B cell (primary cell): ENCODE measurements around the gene TTC21A. TPM values are rescaled to one million over a fixed set of nuclear protein-coding genes. Genes with fewer than 3 reads are reported as not detected.

Source experiments
- ATAC-seq: fragments of 200-7000 bp; cut with Tn5 transposase; one replicate; pipeline ENCODE4 v1.10.0; 2021; ENCODE audit warnings: low read depth, mild to moderate bottlenecking, moderate number of reproducible peaks, moderate library complexity
- CTCF ChIA-PET: fragments of 350-600 bp; sonication (Branson Sonifier 250); formaldehyde crosslinking; loops from one replicate; lab custom pipeline; 2021; ENCODE audit warnings: antibody characterized with exemption, inconsistent platforms; lab: Charles Lee
- POLR2A ChIA-PET: fragments of 350-600 bp; sonication (Branson Sonifier 250); formaldehyde crosslinking; loops from one replicate; lab custom pipeline; 2021; ENCODE audit warnings: antibody characterized with exemption; lab: Charles Lee
- DNase-seq: peaks from one replicate; pipeline ENCODE4 v3.0.0; 2013
- H2AFZ ChIP-seq: 2 replicates; pipeline ENCODE4 v1.6.1; 2012; ENCODE audit warnings: mild to moderate bottlenecking, low read depth, low read length; ENCODE audit not compliant: insufficient read depth, poor library complexity, severe bottlenecking
- H3K27ac ChIP-seq, 2 donors: 1 replicate in 1 of 2; 2 replicates in 1 of 2; pipeline ENCODE4 v1.5.1; 2012 to 2013; ENCODE audit warnings: low read length in 2 of 2, mild to moderate bottlenecking in 2 of 2, moderate library complexity in 1 of 2
- H3K27me3 ChIP-seq, 4 experiments: fragments of 200-600 bp in 1 of 4; sonication (generic) in 1 of 4; replicated peaks in 1 of 4; 1 replicate in 2 of 4; 2 replicates in 2 of 4; pipeline versions ENCODE4 v1.6.1 to v1.7.0; 2013 to 2016; ENCODE audit warnings: low read length in 3 of 4, mild to moderate bottlenecking in 2 of 4, mixed read lengths in 1 of 4, moderate library complexity in 1 of 4; ENCODE audit not compliant: insufficient read depth in 4 of 4, control insufficient read depth in 3 of 4; ENCODE audit errors: control extremely low read depth in 1 of 4
- H3K36me3 ChIP-seq, 2 experiments: replicated peaks in 1 of 2; 1 replicate in 1 of 2; 2 replicates in 1 of 2; pipeline versions ENCODE4 v1.6.1 to v1.7.1; 2013; ENCODE audit warnings: low read length in 1 of 2; ENCODE audit not compliant: insufficient read depth in 2 of 2, control insufficient read depth in 1 of 2; ENCODE audit errors: control extremely low read depth in 1 of 2, extremely low read depth in 1 of 2
- H3K4me1 ChIP-seq, 2 donors: fragments of 200-600 bp in 1 of 2; sonication (generic) in 1 of 2; 1 replicate in 1 of 2; 2 replicates in 1 of 2; pipeline versions ENCODE4 v1.5.1 to v1.6.1; 2013 to 2017; ENCODE audit warnings: low read length in 2 of 2; ENCODE audit not compliant: control insufficient read depth in 2 of 2, insufficient read depth in 2 of 2
- H3K4me2 ChIP-seq: replicated peaks from 2 replicates; pipeline ENCODE3; 2012; ENCODE audit warnings: mild to moderate bottlenecking, low read depth, low read length; ENCODE audit not compliant: poor library complexity, severe bottlenecking
- H3K4me3 ChIP-seq, 5 experiments: fragments of 200-600 bp in 1 of 5; sonication (generic) in 1 of 5; 1 replicate in 3 of 5; 2 replicates in 2 of 5; pipeline versions ENCODE4 v1.5.1 to v1.7.0; 2011 to 2016; ENCODE audit warnings: low read length in 4 of 5, mild to moderate bottlenecking in 4 of 5, low read depth in 2 of 5, control low read depth in 1 of 5, moderate library complexity in 1 of 5; ENCODE audit not compliant: insufficient read depth in 1 of 5; ENCODE audit errors: control extremely low read depth in 1 of 5, extremely low read depth in 1 of 5
- H3K79me2 ChIP-seq: fragments of 200-600 bp; sonication (generic); one replicate; pipeline ENCODE4 v1.6.0; 2016; ENCODE audit warnings: low read length; ENCODE audit not compliant: control insufficient read depth, insufficient read depth
- H3K9ac ChIP-seq: fragments of 200-600 bp; sonication (generic); 2 replicates; pipeline ENCODE4 v1.6.1; 2017; ENCODE audit warnings: mild to moderate bottlenecking, low read length, moderate library complexity
- H3K9me3 ChIP-seq, 3 donors: one replicate each; pipeline versions ENCODE4 v1.6.1 to v1.7.1; 2013; ENCODE audit warnings: low read length in 2 of 3; ENCODE audit not compliant: control insufficient read depth in 2 of 3, insufficient read depth in 1 of 3; ENCODE audit errors: control extremely low read depth in 1 of 3
- H4K20me1 ChIP-seq: 2 replicates; pipeline ENCODE4 v1.6.0; 2012; ENCODE audit warnings: mild to moderate bottlenecking, low read length; ENCODE audit not compliant: insufficient read depth, control insufficient read depth, poor library complexity, severe bottlenecking
- H3K27ac Mint-ChIP-seq: one replicate; pipeline ENCODE4 v1.8.0; 2021; ENCODE audit warnings: mixed read lengths
- H3K27me3 Mint-ChIP-seq: one replicate; pipeline ENCODE4 v1.8.0; 2021; ENCODE audit warnings: mixed read lengths
- H3K4me1 Mint-ChIP-seq: one replicate; pipeline ENCODE4 v1.8.0; 2021; ENCODE audit warnings: mixed read lengths
- H3K4me3 Mint-ChIP-seq: one replicate; pipeline ENCODE4 v1.8.0; 2021; ENCODE audit warnings: mixed read lengths
- H3K9me3 Mint-ChIP-seq: one replicate; pipeline ENCODE4 v1.8.0; 2022; ENCODE audit warnings: mixed read lengths; ENCODE audit not compliant: insufficient read depth
- EZH2 ChIP-seq: IDR thresholded peaks from 2 replicates; pipeline ENCODE4 v1.6.1; 2012; ENCODE audit warnings: borderline replicate concordance, low read depth, mild to moderate bottlenecking, moderate library complexity, low read length; ENCODE audit not compliant: insufficient read depth, poor library complexity, severe bottlenecking
- WGBS: methylation state at CpG from one replicate; pipeline ENCODE4 v1.1.5; 2013; ENCODE audit warnings: missing lambda C conversion rate; ENCODE audit not compliant: insufficient coverage; 5-methylcytosine and 5-hydroxymethylcytosine counted together
- intact Hi-C: fragments of 100-400 bp; cut with micrococcal nuclease; formaldehyde crosslinking; loops from one replicate; pipeline ENCODE4 v1.10.0; 2022
- polyA plus RNA-seq: library from polyadenylated mRNA; depleted of rRNA; stranded (reverse); fragments of >200 nt; gene quantifications from 2 replicates; pipeline ENCODE4 v1.2.3, GENCODE V29; 2012
- total RNA-seq, 2 donors: library from RNA; stranded (reverse); fragments of 120-200 nt in 1 of 2; gene quantifications; 1 replicate in 1 of 2; 2 replicates in 1 of 2; pipeline versions ENCODE4 v1.2.3 to v1.2.4, GENCODE V29; 2013 to 2022
- TF ChIP-seq, protein P1 (sequence below): fragments of 200-600 bp; IDR thresholded peaks from one replicate; pipeline ENCODE4 v1.8.0; 2022; ENCODE audit warnings: antibody characterized with exemption, mild to moderate bottlenecking

TTC21A gene
- total and polyA plus RNA-seq, 2 donors (not counting 1 experiment from before 2014, with no cell fraction given): 49.2 to 106 TPM

- H3K27me3 ChIP-seq: peaks cover 0 to 6% (median 0%) of the 10 kb centered on the region in 4 experiments
- POLR2A ChIA-PET: interaction anchor here (2.6 kb wide), 1 partner anchor 103 kb away, joined by 8 read pairs; no protein-coding TSS in a partner anchor
These were observed 78.0 kb downstream of the TTC21A start for GRCh38 chr3:39185326-39185958.

More at GRCh38 chr3:39185326-39185958, 78.0 kb downstream of the TTC21A start:
- H3K79me2 ChIP-seq: no peaks in the 10 kb centered on the region
- WGBS: 89% methylated on average over 9 of the region's 9 CpGs
- H3K4me3 Mint-ChIP-seq: no peak overlapping the region
- H3K27ac Mint-ChIP-seq: no peak overlapping the region
- H3K9me3 ChIP-seq: no peaks in the 10 kb centered on the region
- no peak overlapping the region for H3K9ac ChIP-seq
- no peaks in the 10 kb centered on the region for H3K36me3 ChIP-seq
- intact Hi-C loops: no loop called here
- TF ChIP-seq, protein P1, sequence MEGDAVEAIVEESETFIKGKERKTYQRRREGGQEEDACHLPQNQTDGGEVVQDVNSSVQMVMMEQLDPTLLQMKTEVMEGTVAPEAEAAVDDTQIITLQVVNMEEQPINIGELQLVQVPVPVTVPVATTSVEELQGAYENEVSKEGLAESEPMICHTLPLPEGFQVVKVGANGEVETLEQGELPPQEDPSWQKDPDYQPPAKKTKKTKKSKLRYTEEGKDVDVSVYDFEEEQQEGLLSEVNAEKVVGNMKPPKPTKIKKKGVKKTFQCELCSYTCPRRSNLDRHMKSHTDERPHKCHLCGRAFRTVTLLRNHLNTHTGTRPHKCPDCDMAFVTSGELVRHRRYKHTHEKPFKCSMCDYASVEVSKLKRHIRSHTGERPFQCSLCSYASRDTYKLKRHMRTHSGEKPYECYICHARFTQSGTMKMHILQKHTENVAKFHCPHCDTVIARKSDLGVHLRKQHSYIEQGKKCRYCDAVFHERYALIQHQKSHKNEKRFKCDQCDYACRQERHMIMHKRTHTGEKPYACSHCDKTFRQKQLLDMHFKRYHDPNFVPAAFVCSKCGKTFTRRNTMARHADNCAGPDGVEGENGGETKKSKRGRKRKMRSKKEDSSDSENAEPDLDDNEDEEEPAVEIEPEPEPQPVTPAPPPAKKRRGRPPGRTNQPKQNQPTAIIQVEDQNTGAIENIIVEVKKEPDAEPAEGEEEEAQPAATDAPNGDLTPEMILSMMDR: no peak
- TF ChIP-seq EZH2: no peak
- H2AFZ ChIP-seq: no peak overlapping the region
- H3K4me2 ChIP-seq: no peak overlapping the region
- H3K27ac ChIP-seq: no peak overlapping the region
- H3K4me1 Mint-ChIP-seq: peaks cover 16% of the 10 kb centered on the region
- H4K20me1 ChIP-seq: no peaks in the 10 kb centered on the region
- CTCF ChIA-PET: interaction anchor here (0.8 to 41.2 kb wide), 6 partner anchors 9 to 97 kb away, joined by 4 to 1573 read pairs (median 6); partner anchors contain the start of gene CX3CR1
- H3K4me3 ChIP-seq: no peak overlapping the region
- no peaks in the 10 kb centered on the region for H3K27me3 Mint-ChIP-seq
- H3K9me3 Mint-ChIP-seq: no peaks in the 10 kb centered on the region
- ATAC-seq: no peak
- no peak for DNase-seq
- H3K4me1 ChIP-seq: peaks cover 14 to 17% of the 10 kb centered on the region in 2 donors
